HEK293T (cell line): ENCODE results near the gene TREM2.

ENCODE experiments used
- CTCF ChIA-PET: fragments of 350-600 bp; formaldehyde crosslinking; extraction: SDS; loops from one replicate; lab custom pipeline; 2021; ENCODE audit warnings: antibody characterized with exemption, inconsistent platforms; lab: Yijun Ruan, JAX
- POLR2A ChIA-PET: fragments of 350-600 bp; formaldehyde crosslinking; extraction: SDS; loops from one replicate; lab custom pipeline; 2020; ENCODE audit warnings: antibody characterized with exemption, inconsistent platforms; lab: Yijun Ruan, JAX
- DNase-seq: peaks from one replicate; pipeline ENCODE4 v3.0.0; 2012; ENCODE audit warnings: mixed read lengths; ENCODE audit errors: extremely low spot score
- ARNT ChIP-seq: fragments of 450-650 bp; IDR thresholded peaks from 2 replicates; pipeline ENCODE4 v1.6.1; 2017; ENCODE audit warnings: mild to moderate bottlenecking
- BHLHE40 ChIP-seq: fragments of 450-650 bp; IDR thresholded peaks from 2 replicates; pipeline ENCODE4 v1.6.1; 2016; ENCODE audit warnings: mild to moderate bottlenecking, moderate library complexity, borderline replicate concordance
- CTBP1 ChIP-seq: fragments of 450-650 bp; IDR thresholded peaks from 2 replicates; pipeline ENCODE4 v1.6.1; 2016; ENCODE audit warnings: borderline replicate concordance
- ELF4 ChIP-seq: fragments of 450-650 bp; IDR thresholded peaks from 2 replicates; pipeline ENCODE4 v1.6.1; 2017; ENCODE audit warnings: antibody characterized with exemption
- FOXA1 ChIP-seq: fragments of 450-650 bp; IDR thresholded peaks from 2 replicates; pipeline ENCODE4 v1.6.1; 2016; ENCODE audit warnings: mild to moderate bottlenecking
- FOXK2 ChIP-seq: fragments of 450-650 bp; IDR thresholded peaks from 2 replicates; pipeline ENCODE4 v1.6.1; 2016; ENCODE audit warnings: mild to moderate bottlenecking
- FOXM1 ChIP-seq: fragments of 450-650 bp; IDR thresholded peaks from 2 replicates; pipeline ENCODE4 v1.6.1; 2017; ENCODE audit warnings: mild to moderate bottlenecking, borderline replicate concordance
- HDGF ChIP-seq: fragments of 450-650 bp; IDR thresholded peaks from 2 replicates; pipeline ENCODE4 v1.6.1; 2017; ENCODE audit warnings: antibody characterized with exemption, borderline replicate concordance
- L3MBTL2 ChIP-seq: fragments of 450-650 bp; conservative IDR thresholded peaks from 2 replicates; pipeline ENCODE4 v1.6.1; 2016; ENCODE audit warnings: mild to moderate bottlenecking
- LEF1 ChIP-seq: fragments of 450-650 bp; IDR thresholded peaks from 2 replicates; pipeline ENCODE4 v1.6.1; 2017; ENCODE audit warnings: mild to moderate bottlenecking, borderline replicate concordance
- NFRKB ChIP-seq: fragments of 450-650 bp; IDR thresholded peaks from 2 replicates; pipeline ENCODE4 v1.6.1; 2016; ENCODE audit warnings: mild to moderate bottlenecking, moderate library complexity
- SP1 ChIP-seq: fragments of 450-650 bp; IDR thresholded peaks from 2 replicates; pipeline ENCODE4 v1.6.1; 2017
- SUZ12 ChIP-seq: fragments of 450-650 bp; IDR thresholded peaks from 2 replicates; pipeline ENCODE4 v1.6.1; 2016; ENCODE audit warnings: mild to moderate bottlenecking
- TARDBP ChIP-seq: fragments of 450-650 bp; IDR thresholded peaks from 2 replicates; pipeline ENCODE4 v1.6.1; 2016
- ZNF384 ChIP-seq: fragments of 450-650 bp; IDR thresholded peaks from 2 replicates; pipeline ENCODE4 v1.6.1; 2016
- TF ChIP-seq, protein P1 (sequence below): fragments of 450-650 bp; IDR thresholded peaks from 2 replicates; pipeline ENCODE4 v1.6.1; 2016

Gene TREM2

DNA sequence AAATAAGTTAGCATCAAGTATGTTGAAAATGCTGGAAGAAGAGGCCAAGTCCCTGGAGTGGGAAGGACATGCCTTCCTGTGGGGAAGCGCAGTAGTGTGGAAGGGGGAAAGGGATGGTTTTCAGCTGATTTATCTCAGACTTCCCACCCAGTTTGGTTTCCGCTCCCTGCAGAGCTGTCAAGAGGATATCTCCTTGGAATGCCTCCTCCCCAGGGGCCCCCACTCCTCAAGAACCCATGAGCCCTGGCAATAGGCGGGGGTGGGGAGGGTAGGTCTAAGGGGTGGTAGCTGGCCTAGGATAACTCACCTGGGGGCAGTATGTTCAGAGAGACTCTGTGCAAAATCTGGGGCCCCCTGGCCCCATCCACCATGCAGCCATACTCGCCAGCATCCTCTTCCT lies 9.5 kb downstream of the TREM2 start:
- no peak for DNase-seq
- CTCF ChIA-PET = no interaction called here
- POLR2A ChIA-PET = no interaction called here
- no peak for TF ChIP-seq SUZ12
- TF ChIP-seq L3MBTL2 = no peak
- no peak for TF ChIP-seq ELF4
- TF ChIP-seq NFRKB = no peak
- TF ChIP-seq TARDBP = no peak
- TF ChIP-seq BHLHE40 = no peak
- TF ChIP-seq FOXK2 = no peak

DNA sequence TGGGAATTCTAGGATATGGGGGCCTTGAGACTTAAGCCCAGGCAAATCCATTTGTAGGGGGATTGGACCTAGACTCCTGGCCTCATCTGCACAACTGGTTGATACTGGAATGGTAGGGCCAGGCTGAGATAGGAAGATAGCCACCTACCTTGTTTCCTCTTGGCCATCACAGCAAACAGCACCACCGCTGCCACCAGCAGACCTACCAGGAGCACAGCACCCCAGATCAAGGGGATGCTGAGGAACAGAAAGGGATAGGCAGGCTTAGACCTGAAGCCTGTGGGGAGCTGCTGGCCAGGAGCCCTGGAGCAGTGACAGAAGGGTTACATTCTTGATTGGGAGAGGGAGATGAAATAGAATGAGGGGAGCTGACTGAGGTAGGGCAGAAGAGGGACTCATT lies 12.2 kb downstream of the TREM2 start:
- POLR2A ChIA-PET = no interaction called here
- TF ChIP-seq LEF1 = no peak
- no peak for TF ChIP-seq TARDBP
- TF ChIP-seq FOXM1 = no peak
- no peak for TF ChIP-seq NFRKB
- no peak for TF ChIP-seq CTBP1
- TF ChIP-seq ZNF384 = no peak
- TF ChIP-seq, protein P1, sequence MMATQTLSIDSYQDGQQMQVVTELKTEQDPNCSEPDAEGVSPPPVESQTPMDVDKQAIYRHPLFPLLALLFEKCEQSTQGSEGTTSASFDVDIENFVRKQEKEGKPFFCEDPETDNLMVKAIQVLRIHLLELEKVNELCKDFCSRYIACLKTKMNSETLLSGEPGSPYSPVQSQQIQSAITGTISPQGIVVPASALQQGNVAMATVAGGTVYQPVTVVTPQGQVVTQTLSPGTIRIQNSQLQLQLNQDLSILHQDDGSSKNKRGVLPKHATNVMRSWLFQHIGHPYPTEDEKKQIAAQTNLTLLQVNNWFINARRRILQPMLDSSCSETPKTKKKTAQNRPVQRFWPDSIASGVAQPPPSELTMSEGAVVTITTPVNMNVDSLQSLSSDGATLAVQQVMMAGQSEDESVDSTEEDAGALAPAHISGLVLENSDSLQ = no peak
- TF ChIP-seq L3MBTL2 = no peak
- TF ChIP-seq SP1 = no peak
- no peak for TF ChIP-seq ARNT
- TF ChIP-seq FOXA1 = no peak
- DNase-seq = no peak
- CTCF ChIA-PET = no interaction called here

GRCh38 chr6:41147917-41148316 lies 15.0 kb downstream of the TREM2 start:
- DNase-seq = no peak
- TF ChIP-seq ZNF384 (no peak), SUZ12 (no peak), TARDBP (no peak), CTBP1 (no peak), HDGF (no peak), FOXA1 (no peak), SP1 (no peak), BHLHE40 (no peak), ARNT (no peak), FOXK2 (no peak), ELF4 (no peak), LEF1 (no peak), NFRKB (no peak), L3MBTL2 (no peak), FOXM1 (no peak)
- TF ChIP-seq, protein P1 = no peak
- CTCF ChIA-PET = no interaction called here
- POLR2A ChIA-PET = no interaction called here

GRCh38 chr6:41136911-41137310 lies 26.0 kb downstream of the TREM2 start:
- DNase-seq = no peak
- ChIA-PET CTCF (no interaction called here), POLR2A (interaction anchor here (0.6 kb wide), 1 partner anchor 40 kb away, joined by 3 read pairs; no protein-coding TSS in a partner anchor)
- TF ChIP-seq CTBP1 (no peak), L3MBTL2 (no peak), BHLHE40 (no peak), TARDBP (no peak), ARNT (no peak), FOXK2 (no peak)

DNA sequence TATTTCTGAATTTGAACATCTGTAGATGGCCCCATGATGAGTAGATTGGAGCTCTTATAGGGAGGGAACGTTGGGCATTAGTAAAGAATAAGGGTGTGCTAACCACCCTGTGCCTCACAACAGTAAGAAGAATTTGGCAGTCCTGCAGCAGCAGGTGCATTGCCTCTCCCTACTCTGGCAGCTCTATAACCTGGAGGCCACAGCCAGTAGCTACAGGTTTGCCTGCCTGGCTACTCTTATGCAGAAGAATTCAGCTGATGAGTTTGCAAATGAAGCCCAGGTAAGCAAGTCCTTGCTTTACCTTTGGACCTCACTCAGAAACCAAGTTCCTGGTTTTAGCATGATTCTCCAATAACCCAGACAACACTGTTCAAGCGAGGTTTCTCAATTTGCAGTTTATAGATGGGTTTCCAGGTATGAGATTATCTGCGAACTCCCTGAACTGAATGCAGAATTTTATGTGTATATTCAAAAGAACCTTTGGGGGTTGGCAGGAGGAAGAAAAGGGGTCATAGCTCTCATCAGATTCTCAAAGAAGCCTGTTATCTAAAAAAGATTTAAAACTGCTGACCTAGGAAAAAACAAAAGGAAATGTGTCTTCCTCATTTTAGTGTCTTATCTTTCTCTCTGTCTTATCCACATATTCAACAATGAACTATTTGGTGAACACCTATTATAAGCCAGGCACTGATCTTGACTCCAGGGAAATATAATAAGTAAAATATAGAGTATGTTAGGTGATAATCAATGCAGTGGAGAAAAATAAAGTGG lies 27.7 kb downstream of the TREM2 start:
- ChIA-PET CTCF (no interaction called here), POLR2A (no interaction called here)
- DNase-seq = no peak
- TF ChIP-seq TARDBP (no peak), CTBP1 (no peak), ZNF384 (no peak), FOXK2 (no peak), SP1 (no peak), L3MBTL2 (no peak)

DNA sequence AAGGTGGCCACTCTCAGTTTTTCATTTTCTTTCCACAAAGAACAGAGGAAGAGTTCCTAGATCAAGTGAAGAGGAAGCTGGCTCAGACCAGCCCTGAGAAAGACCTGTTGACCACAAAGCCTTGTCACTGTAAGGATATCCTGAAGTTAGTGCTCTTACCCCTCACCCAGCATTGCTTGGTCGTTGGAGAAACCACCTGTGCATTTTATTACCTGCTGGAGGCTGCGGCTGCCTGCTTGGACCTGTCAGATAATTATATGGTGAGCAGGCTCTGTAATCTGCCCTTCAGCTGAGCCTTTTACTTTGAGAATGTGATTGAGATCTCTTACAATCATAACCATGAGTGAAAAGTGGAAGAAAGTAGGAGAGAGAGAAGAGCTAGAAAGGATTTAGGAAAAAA lies 30.7 kb downstream of the TREM2 start:
- no peak for DNase-seq
- POLR2A ChIA-PET = no interaction called here
- CTCF ChIA-PET = no interaction called here
- TF ChIP-seq BHLHE40 = no peak
- no peak for TF ChIP-seq FOXK2
- no peak for TF ChIP-seq LEF1
- TF ChIP-seq SUZ12 = no peak
- no peak for TF ChIP-seq ELF4
- no peak for TF ChIP-seq L3MBTL2
- TF ChIP-seq, protein P1 = no peak

GRCh38 chr6:41125282-41125681 lies 37.6 kb downstream of the TREM2 start:
- DNase-seq = no peak
- TF ChIP-seq ARNT (no peak), FOXA1 (no peak), L3MBTL2 (no peak), SP1 (no peak), TARDBP (no peak), ZNF384 (no peak), FOXM1 (no peak), FOXK2 (no peak)
- POLR2A ChIA-PET = no interaction called here
- CTCF ChIA-PET = no interaction called here
